Measurements from ENCODE around the gene FES. TPM values are rescaled to one million over a fixed set of nuclear protein-coding genes. Genes with fewer than 3 reads are reported as not detected.

FES gene
- total and polyA plus RNA-seq, 2 of the 13 experiments (the other 11 are each of a cell fraction or from before 2014, with no cell fraction given): 4.0 to 9.5 TPM

- TF ChIP-seq LCORL (IDR thresholded peaks at IDR 0.05) (no peak), LCORL (CRISPR knock-in tag; IDR thresholded peaks at IDR 0.05) (peak; percentile 47), SMAD3 (CRISPR knock-in tag; IDR thresholded peaks at IDR 0.05) (peak; percentile 90; the same call in 1 of the 2 replicates), SRSF4 (IDR thresholded peaks at IDR 0.05; ENCODE audit: low read depth, low read length, poor library complexity, severe bottlenecking) (no peak), ATF3 (CRISPR knock-in tag; IDR thresholded peaks at IDR 0.05) (peak; percentile 95), ZBTB10 (CRISPR knock-in tag; IDR thresholded peaks at IDR 0.05; ENCODE audit: borderline replicate concordance) (0 out of 2 replicates have a peak, but pooled peaks have one; percentile 36), DDIT3 (CRISPR knock-in tag; IDR thresholded peaks at IDR 0.05) (no peak), ZNF747 (CRISPR knock-in tag; IDR thresholded peaks at IDR 0.05; ENCODE audit: borderline replicate concordance) (no peak), DMTF1 (CRISPR knock-in tag; IDR thresholded peaks at IDR 0.05) (no peak), FOXO1 (CRISPR knock-in tag; IDR thresholded peaks at IDR 0.05) (peak; percentile 77), NR2F2 (IDR thresholded peaks at IDR 0.05; ENCODE audit: borderline replicate concordance, low read depth) (peak; percentile 49; the same call in 1 of the 2 replicates), RARA (CRISPR knock-in tag; IDR thresholded peaks at IDR 0.05) (peak; percentile 97), FOXO4 (CRISPR knock-in tag; conservative IDR thresholded peaks at IDR 0.05) (no peak), MLX (CRISPR knock-in tag; IDR thresholded peaks at IDR 0.05) (peak; percentile 44; the same call in 1 of the 2 replicates), DR1 (CRISPR knock-in tag; IDR thresholded peaks at IDR 0.05) (no peak), ERF (CRISPR knock-in tag; IDR thresholded peaks at IDR 0.05) (peak; percentile 77; the same call in 1 of the 2 replicates), ATRX (CRISPR knock-in tag; IDR thresholded peaks at IDR 0.05; ENCODE audit: borderline replicate concordance) (no peak), PHF5A (CRISPR knock-in tag; IDR thresholded peaks at IDR 0.05; ENCODE audit: low read depth, unreplicated experiment) (no peak), MIXL1 (CRISPR knock-in tag; IDR thresholded peaks at IDR 0.05) (peak; percentile 58; the same call in 1 of the 2 replicates), ZNF724P (CRISPR knock-in tag; IDR thresholded peaks at IDR 0.05; ENCODE audit: borderline replicate concordance) (no peak), ZNF335 (CRISPR knock-in tag; IDR thresholded peaks at IDR 0.05) (0 out of 2 replicates have a peak, but pooled peaks have one; percentile 28), ZNF776 (CRISPR knock-in tag; IDR thresholded peaks at IDR 0.05) (no peak), HMG20B (CRISPR knock-in tag; conservative IDR thresholded peaks at IDR 0.05) (peak; percentile 32; the same call in 1 of the 2 replicates)
Measured at GRCh38 chr15:90860942-90861675, 23.2 kb upstream of the FES start (continued).

Data from HepG2 (cell line).